B cell (primary cell): ENCODE measurements around the gene MXRA8.

ENCODE experiments used
- EZH2 ChIP-seq: IDR thresholded peaks from 2 replicates; pipeline ENCODE4 v1.6.1; 2012; ENCODE audit warnings: borderline replicate concordance, low read depth, mild to moderate bottlenecking, moderate library complexity, low read length; ENCODE audit not compliant: insufficient read depth, poor library complexity, severe bottlenecking
- TF ChIP-seq, protein P1 (sequence below): fragments of 200-600 bp; IDR thresholded peaks from one replicate; pipeline ENCODE4 v1.8.0; 2022; ENCODE audit warnings: antibody characterized with exemption, mild to moderate bottlenecking

GRCh38 chr1:1388078-1388472 lies 29.7 kb upstream of the MXRA8 start:
- TF ChIP-seq, protein P1, sequence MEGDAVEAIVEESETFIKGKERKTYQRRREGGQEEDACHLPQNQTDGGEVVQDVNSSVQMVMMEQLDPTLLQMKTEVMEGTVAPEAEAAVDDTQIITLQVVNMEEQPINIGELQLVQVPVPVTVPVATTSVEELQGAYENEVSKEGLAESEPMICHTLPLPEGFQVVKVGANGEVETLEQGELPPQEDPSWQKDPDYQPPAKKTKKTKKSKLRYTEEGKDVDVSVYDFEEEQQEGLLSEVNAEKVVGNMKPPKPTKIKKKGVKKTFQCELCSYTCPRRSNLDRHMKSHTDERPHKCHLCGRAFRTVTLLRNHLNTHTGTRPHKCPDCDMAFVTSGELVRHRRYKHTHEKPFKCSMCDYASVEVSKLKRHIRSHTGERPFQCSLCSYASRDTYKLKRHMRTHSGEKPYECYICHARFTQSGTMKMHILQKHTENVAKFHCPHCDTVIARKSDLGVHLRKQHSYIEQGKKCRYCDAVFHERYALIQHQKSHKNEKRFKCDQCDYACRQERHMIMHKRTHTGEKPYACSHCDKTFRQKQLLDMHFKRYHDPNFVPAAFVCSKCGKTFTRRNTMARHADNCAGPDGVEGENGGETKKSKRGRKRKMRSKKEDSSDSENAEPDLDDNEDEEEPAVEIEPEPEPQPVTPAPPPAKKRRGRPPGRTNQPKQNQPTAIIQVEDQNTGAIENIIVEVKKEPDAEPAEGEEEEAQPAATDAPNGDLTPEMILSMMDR = no peak
- TF ChIP-seq EZH2 = no peak
